Lower lobe of right lung (tissue), 2 donors: ENCODE results near the gene DAB2IP. TPM values are rescaled to one million over a fixed set of nuclear protein-coding genes. Genes with fewer than 3 reads are reported as not detected.

ENCODE experiments used
- ATAC-seq, 2 donors: fragments of 200-7000 bp; cut with Tn5 transposase; one replicate each; pipeline ENCODE4 v1.9.1; 2020 to 2022; ENCODE audit warnings: mild to moderate bottlenecking in 2 of 2, moderate library complexity in 2 of 2
- DNase-seq: peaks from one replicate; pipeline ENCODE4 v3.0.0-alpha.2; 2020
- H3K27ac ChIP-seq: fragments of 200-600 bp; one replicate; pipeline ENCODE4 v1.8.0; 2022
- H3K27me3 ChIP-seq: fragments of 200-600 bp; one replicate; pipeline ENCODE4 v1.8.0; 2022; ENCODE audit warnings: low read depth
- H3K36me3 ChIP-seq: fragments of 200-600 bp; one replicate; pipeline ENCODE4 v1.8.0; 2022; ENCODE audit warnings: mild to moderate bottlenecking
- H3K4me1 ChIP-seq: fragments of 200-600 bp; one replicate; pipeline ENCODE4 v1.8.0; 2022
- H3K4me3 ChIP-seq: fragments of 200-600 bp; one replicate; pipeline ENCODE4 v1.8.0; 2022; ENCODE audit warnings: mild to moderate bottlenecking
- H3K9me3 ChIP-seq: fragments of 200-600 bp; one replicate; pipeline ENCODE4 v1.8.0; 2022
- CTCF ChIP-seq: fragments of 200-600 bp; IDR thresholded peaks from one replicate; pipeline ENCODE4 v1.8.0; 2022; ENCODE audit warnings: antibody characterized with exemption, mild to moderate bottlenecking
- intact Hi-C: fragments of 100-400 bp; cut with DNase I; formaldehyde crosslinking; loops from one replicate; pipeline ENCODE4 v1.11.0; 2022
- total RNA-seq: library from RNA; stranded (reverse); fragmentation: NEBNext Ultra II Directional; extraction: Animal tissue kit (Norgen Biotek cat#: 25700); gene quantifications from one replicate; pipeline ENCODE4 v1.2.1, GENCODE V29; 2021
- donor health status: DM: no; HTN: yes; CAD: no; lungs with severe emphysema.

DAB2IP gene
- total RNA-seq, 1 donor from 2014 or later: 54.1 TPM

GRCh38 chr9:121646992-121647391, 4.4 kb upstream of the DAB2IP start:
- Histone ChIP-seq H3K27ac (no peak overlapping the region), H3K4me3 (no peak overlapping the region), H3K36me3 (no peaks in the 10 kb centered on the region), H3K27me3 (peaks cover 7% of the 10 kb centered on the region), H3K9me3 (no peaks in the 10 kb centered on the region), H3K4me1 (peaks cover 20% of the 10 kb centered on the region)
- DNase-seq: no peak
- no peak for TF ChIP-seq CTCF
- intact Hi-C loops: no loop called here
- no peak for ATAC-seq

GRCh38 chr9:121648172-121648571, 3.3 kb upstream of the DAB2IP start:
- Histone ChIP-seq H3K36me3 (no peaks in the 10 kb centered on the region), H3K4me1 (peaks cover 32% of the 10 kb centered on the region), H3K4me3 (no peak overlapping the region), H3K27ac (no peak overlapping the region), H3K9me3 (no peaks in the 10 kb centered on the region), H3K27me3 (peaks cover 16% of the 10 kb centered on the region)
- no peak for DNase-seq
- TF ChIP-seq CTCF: no peak
- ATAC-seq: no peak
- intact Hi-C loops: no loop called here

- no peaks in the 10 kb centered on the region for H3K36me3 ChIP-seq
- H3K9me3 ChIP-seq: no peaks in the 10 kb centered on the region
- no peak overlapping the region for H3K27ac ChIP-seq
- H3K4me1 ChIP-seq: peaks cover 35% of the 10 kb centered on the region
- TF ChIP-seq CTCF: no peak
- peaks cover 16% of the 10 kb centered on the region for H3K27me3 ChIP-seq
- ATAC-seq (no peak), DNase-seq (no peak)
- intact Hi-C loops: no loop called here
- H3K4me3 ChIP-seq: no peak overlapping the region
Measured at GRCh38 chr9:121648799-121649198, 2.6 kb upstream of the DAB2IP start.

GRCh38 chr9:121649476-121650216, 1.8 kb upstream of the DAB2IP start:
- Histone ChIP-seq H3K4me1 (peaks cover 44% of the 10 kb centered on the region), H3K9me3 (no peaks in the 10 kb centered on the region), H3K27me3 (peaks cover 16% of the 10 kb centered on the region), H3K27ac (no peak overlapping the region), H3K4me3 (no peak overlapping the region), H3K36me3 (no peaks in the 10 kb centered on the region)
- TF ChIP-seq CTCF: no peak
- DNase-seq (no peak), ATAC-seq (no peak)
- intact Hi-C loops: no loop called here

- no peaks in the 10 kb centered on the region for H3K36me3 ChIP-seq
- peak overlapping the region; percentile 63 for H3K4me3 ChIP-seq
- DNase-seq: no peak
- peak; percentile 50 to 52 for ATAC-seq
- intact Hi-C loops: no loop called here
- peaks cover 48% of the 10 kb centered on the region for H3K4me1 ChIP-seq
- peaks cover 16% of the 10 kb centered on the region for H3K27me3 ChIP-seq
- no peak overlapping the region for H3K27ac ChIP-seq
- H3K9me3 ChIP-seq: no peaks in the 10 kb centered on the region
- TF ChIP-seq CTCF: no peak
Measured at GRCh38 chr9:121650217-121651007, 1.0 kb upstream of the DAB2IP start.
